ENCODE results near the gene SMPD2.

The SMPD2 gene

GRCh38 chr6:109429496-109429895, 11.0 kb upstream of the SMPD2 start:
- in situ Hi-C loops (cut with MboI; ENCODE audit: low pct_unique_long_range_greater_than_20kb, low sequenced_read_pairs, unreplicated experiment): no loop called here

GRCh38 chr6:109434456-109434855, 6.1 kb upstream of the SMPD2 start:
- in situ Hi-C loops (cut with MboI; ENCODE audit: low pct_unique_long_range_greater_than_20kb, low sequenced_read_pairs, unreplicated experiment): no loop called here
- no peak for DNase-seq (ENCODE audit: low spot score)
- no peak for TF ChIP-seq CTCF (IDR thresholded peaks at IDR 0.05; ENCODE audit: extremely low read depth, insufficient read depth, missing control alignments)

More at GRCh38 chr6:109429496-109429895, 11.0 kb upstream of the SMPD2 start:
- no peak for DNase-seq (ENCODE audit: low spot score)
- TF ChIP-seq CTCF (IDR thresholded peaks at IDR 0.05; ENCODE audit: extremely low read depth, insufficient read depth, missing control alignments): no peak

- in situ Hi-C loops (cut with MboI; ENCODE audit: low pct_unique_long_range_greater_than_20kb, low sequenced_read_pairs, unreplicated experiment): no loop called here
- TF ChIP-seq CTCF (IDR thresholded peaks at IDR 0.05; ENCODE audit: extremely low read depth, insufficient read depth, missing control alignments): no peak
- DNase-seq (ENCODE audit: low spot score): no peak
These were observed 4.5 kb upstream of the SMPD2 start for GRCh38 chr6:109436041-109436440.

DNA sequence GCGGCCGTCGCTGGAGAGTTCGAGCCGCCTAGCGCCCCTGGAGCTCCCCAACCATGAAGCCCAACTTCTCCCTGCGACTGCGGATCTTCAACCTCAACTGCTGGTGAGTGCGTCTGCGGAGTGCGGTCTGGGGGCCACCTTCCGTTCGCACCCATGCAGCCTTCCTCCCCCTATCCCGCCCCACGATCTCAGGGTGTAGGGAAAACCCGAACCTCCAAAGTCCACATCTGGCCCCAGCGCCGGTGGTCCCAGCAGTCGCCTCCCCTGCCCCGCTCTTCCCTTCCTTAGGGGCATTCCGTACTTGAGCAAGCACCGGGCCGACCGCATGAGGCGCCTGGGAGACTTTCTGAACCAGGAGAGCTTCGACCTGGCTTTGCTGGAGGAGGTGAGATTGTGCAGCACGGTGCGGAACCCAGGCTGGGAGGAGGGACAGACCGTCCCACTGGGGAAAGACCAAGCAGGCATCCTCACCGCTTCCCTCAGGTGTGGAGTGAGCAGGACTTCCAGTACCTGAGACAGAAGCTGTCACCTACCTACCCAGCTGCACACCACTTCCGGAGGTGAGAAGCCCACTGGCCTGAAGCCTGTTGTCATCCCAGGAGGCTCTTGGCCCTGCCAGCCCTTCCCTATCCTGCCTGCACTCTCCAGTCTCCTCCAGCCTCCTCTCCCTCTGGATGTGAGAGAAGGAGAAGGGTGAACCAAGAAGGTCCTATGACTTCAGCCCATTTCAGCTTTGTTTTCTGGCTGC, 719 bp downstream of the SMPD2 start:
- no peak for TF ChIP-seq CTCF (IDR thresholded peaks at IDR 0.05; ENCODE audit: extremely low read depth, insufficient read depth, missing control alignments)
- in situ Hi-C loops (cut with MboI; ENCODE audit: low pct_unique_long_range_greater_than_20kb, low sequenced_read_pairs, unreplicated experiment): no loop called here
- peak; percentile 51 for DNase-seq (ENCODE audit: low spot score)

- in situ Hi-C loops (cut with MboI; ENCODE audit: low pct_unique_long_range_greater_than_20kb, low sequenced_read_pairs, unreplicated experiment): no loop called here
- no peak for DNase-seq (ENCODE audit: low spot score)
- no peak for TF ChIP-seq CTCF (IDR thresholded peaks at IDR 0.05; ENCODE audit: extremely low read depth, insufficient read depth, missing control alignments)
These were observed 1.9 kb downstream of the SMPD2 start for GRCh38 chr6:109442393-109442924.

- no peak for TF ChIP-seq CTCF (IDR thresholded peaks at IDR 0.05; ENCODE audit: extremely low read depth, insufficient read depth, missing control alignments)
- in situ Hi-C loops (cut with MboI; ENCODE audit: low pct_unique_long_range_greater_than_20kb, low sequenced_read_pairs, unreplicated experiment): no loop called here
- DNase-seq (ENCODE audit: low spot score): no peak
These were observed 3.0 kb downstream of the SMPD2 start for GRCh38 chr6:109443425-109443950.
